Psoas muscle (tissue), 8 donors: Measurements from ENCODE around the gene RAB9A. TPM values are rescaled to one million over a fixed set of nuclear protein-coding genes. Genes with fewer than 3 reads are reported as not detected.
"Not testable (repeated sequence)": the region's sequence is repeated elsewhere in the genome, so short reads cannot be mapped to it uniquely, and the experiment has no call there.

Experiments used
- ATAC-seq, 4 donors: fragments of 200-7000 bp; cut with Tn5 transposase; one replicate each; pipeline ENCODE4 v1.9.1; 2020; ENCODE audit warnings: moderate library complexity in 3 of 4, mild to moderate bottlenecking in 2 of 4
- DNase-seq, 2 donors: peaks; one replicate each; pipeline ENCODE4 v3.0.0-alpha.2; 2020
- H3K27ac ChIP-seq: fragments of 200-600 bp; one replicate; pipeline ENCODE4 v1.8.0; 2022
- H3K27me3 ChIP-seq, 3 donors: fragments of 200-600 bp in 1 of 3; one replicate each; pipeline versions ENCODE4 v1.6.1 to v1.8.0; 2013 to 2022; ENCODE audit warnings: low read length in 2 of 3, mild to moderate bottlenecking in 2 of 3, moderate library complexity in 1 of 3; ENCODE audit not compliant: insufficient read depth in 3 of 3
- H3K36me3 ChIP-seq, 2 donors: fragments of 200-600 bp in 1 of 2; one replicate each; pipeline versions ENCODE4 v1.6.1 to v1.8.0; 2013 to 2022; ENCODE audit warnings: low read depth in 1 of 2, mild to moderate bottlenecking in 1 of 2, moderate library complexity in 1 of 2; ENCODE audit not compliant: insufficient read depth in 1 of 2
- H3K4me1 ChIP-seq: fragments of 200-600 bp; one replicate; pipeline ENCODE4 v1.8.0; 2022
- H3K4me3 ChIP-seq: fragments of 200-600 bp; one replicate; pipeline ENCODE4 v1.8.0; 2022; ENCODE audit warnings: mild to moderate bottlenecking
- H3K9me3 ChIP-seq: fragments of 200-600 bp; one replicate; pipeline ENCODE4 v1.8.0; 2022
- CTCF ChIP-seq: fragments of 200-600 bp; IDR thresholded peaks from one replicate; pipeline ENCODE4 v1.8.0; 2022; ENCODE audit warnings: antibody characterized with exemption
- WGBS, 3 donors: extraction: QIAGEN DNeasy Blood & Tissue Kit; methylation state at CpG; one replicate each; pipeline versions ENCODE4 v1.1.6 to v1.1.7; 2013; 5-methylcytosine and 5-hydroxymethylcytosine counted together
- intact Hi-C, 2 donors: fragments of 100-400 bp; cut with DNase I; formaldehyde crosslinking; loops; one replicate each; pipeline versions ENCODE4 v1.11.0 to v1.14.2; 2022
- polyA plus RNA-seq, 3 donors: library from polyadenylated mRNA; stranded (reverse); fragments of 200-250 nt; gene quantifications; one replicate each; pipeline ENCODE4 v1.2.3, GENCODE V29; 2013
- total RNA-seq, 4 donors: library from RNA; stranded (reverse); fragmentation: NEBNext Ultra II Directional in 2 of 4; extraction: Animal tissue kit (Norgen Biotek cat#: 25700) in 2 of 4; gene quantifications; one replicate each; pipeline versions ENCODE4 v1.2.1 to v1.2.4, GENCODE V29; 2021 to 2023
- donor health status: healthy with polysubstance abuse.
- donor health status: DM: no; HTN: no; CAD: no; lungs with moderate emphysema.
- donor health status: Bipolar disorder and iron deficiency.
- donor health status: healthy.
- donor health status: DM: yes; HTN: yes; CAD: no.
- donor health status: DM: no; HTN: no; CAD: no.
- donor health status: DM: no; HTN: no; CAD: no.
- donor health status: DM: yes; HTN: yes; CAD: no.

RAB9A gene
- total and polyA plus RNA-seq, 7 donors, result 13.0 to 25.4 (median 14.8) TPM

DNA sequence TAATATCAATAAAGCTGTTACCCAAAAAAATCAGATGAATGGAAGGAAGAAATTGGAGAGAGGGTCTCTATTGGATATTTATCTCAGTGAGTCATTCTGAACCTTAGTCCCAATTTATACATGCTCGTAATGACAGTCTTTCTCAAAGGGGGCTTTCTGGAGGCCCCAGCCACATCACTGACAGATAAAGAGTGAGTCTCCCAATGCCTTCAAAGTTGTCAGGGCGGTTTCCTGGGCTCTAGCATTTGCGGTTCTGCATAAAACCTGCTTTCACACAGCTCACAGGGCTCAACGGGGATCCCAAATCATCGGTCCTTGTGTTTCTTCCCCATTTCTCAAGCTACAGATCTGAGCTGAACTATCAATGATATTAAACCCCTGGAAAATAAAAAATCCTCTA is 18.7 kb upstream of the RAB9A start:
- TF ChIP-seq CTCF, result no peak
- H3K4me1 ChIP-seq, result no peaks in the 10 kb centered on the region
- ATAC-seq (no peak), DNase-seq (no peak)
- no peak overlapping the region for H3K27ac ChIP-seq
- 89 to 99% (median 97%) methylated on average over 5 of the region's 5 CpGs for WGBS, 3 donors
- H3K27me3 ChIP-seq, result no peaks in the 10 kb centered on the region
- intact Hi-C loops, result no loop called here
- H3K4me3 ChIP-seq, result no peak overlapping the region
- H3K36me3 ChIP-seq, result peaks cover 0 to 7% of the 10 kb centered on the region in 2 donors
- no peaks in the 10 kb centered on the region for H3K9me3 ChIP-seq

DNA sequence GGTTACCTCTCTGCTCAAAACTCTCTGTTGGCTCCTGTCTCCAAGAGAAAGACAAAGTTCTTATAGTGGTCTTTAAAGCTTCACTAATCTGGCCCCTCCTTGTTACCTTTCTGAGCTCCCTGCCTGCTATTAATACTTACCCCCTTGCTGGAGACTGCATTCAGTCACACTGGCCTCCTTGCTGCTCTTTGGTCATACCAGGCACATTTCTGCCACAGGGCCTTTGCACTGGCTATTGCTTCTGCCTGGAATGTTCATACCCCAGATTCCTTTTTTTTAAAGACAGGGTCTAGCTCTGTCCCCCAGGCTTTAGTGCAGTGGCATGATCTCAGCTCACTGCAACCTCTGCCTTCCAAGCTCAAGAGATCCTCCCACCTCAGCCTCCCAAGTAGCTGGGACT is 15.9 kb upstream of the RAB9A start:
- H3K4me1 ChIP-seq, result no peaks in the 10 kb centered on the region
- no peak overlapping the region for H3K4me3 ChIP-seq
- no peak for ATAC-seq
- no peak overlapping the region for H3K27ac ChIP-seq
- H3K36me3 ChIP-seq, result peaks cover 0 to 7% of the 10 kb centered on the region in 2 donors
- no peaks in the 10 kb centered on the region for H3K27me3 ChIP-seq
- TF ChIP-seq CTCF, result no peak
- DNase-seq, result no peak
- intact Hi-C loops, result no loop called here
- H3K9me3 ChIP-seq, result no peaks in the 10 kb centered on the region

- no peak overlapping the region for H3K27ac ChIP-seq
- TF ChIP-seq CTCF, result no peak
- H3K27me3 ChIP-seq, result no peaks in the 10 kb centered on the region
- intact Hi-C loops, result no loop called here
- H3K4me1 ChIP-seq, result no peaks in the 10 kb centered on the region
- no peaks in the 10 kb centered on the region for H3K36me3 ChIP-seq
- no peak overlapping the region for H3K4me3 ChIP-seq
- DNase-seq (no peak), ATAC-seq (no peak)
- H3K9me3 ChIP-seq, result no peaks in the 10 kb centered on the region
Measured at GRCh38 chrX:13676885-13677284, 12.0 kb upstream of the RAB9A start.

- H3K27me3 ChIP-seq, H3K36me3 ChIP-seq, H3K4me3 ChIP-seq, intact Hi-C loops, H3K27ac ChIP-seq, ATAC-seq, H3K4me1 ChIP-seq, H3K9me3 ChIP-seq, DNase-seq: not testable (repeated sequence)
- 90 to 100% (median 95%) methylated on average over 3 to 4 of the region's 4 CpGs for WGBS, 3 donors
Measured at GRCh38 chrX:13679700-13680099, 9.2 kb upstream of the RAB9A start.

GRCh38 chrX:13681595-13681994 is 7.3 kb upstream of the RAB9A start:
- DNase-seq (no peak), ATAC-seq (no peak)
- Histone ChIP-seq H3K27me3 (peaks cover 0 to 3% (median 0%) of the 10 kb centered on the region in 3 donors), H3K4me1 (no peaks in the 10 kb centered on the region), H3K36me3 (no peaks in the 10 kb centered on the region), H3K4me3 (no peak overlapping the region), H3K9me3 (no peaks in the 10 kb centered on the region), H3K27ac (no peak overlapping the region)
- no peak for TF ChIP-seq CTCF
- intact Hi-C loops, result no loop called here
- WGBS, 3 donors, result 75 to 93% (median 88%) methylated on average over 6 to 7 of the region's 7 CpGs
